ENCODE measurements around the gene ETV1.

ETV1 gene

DNA sequence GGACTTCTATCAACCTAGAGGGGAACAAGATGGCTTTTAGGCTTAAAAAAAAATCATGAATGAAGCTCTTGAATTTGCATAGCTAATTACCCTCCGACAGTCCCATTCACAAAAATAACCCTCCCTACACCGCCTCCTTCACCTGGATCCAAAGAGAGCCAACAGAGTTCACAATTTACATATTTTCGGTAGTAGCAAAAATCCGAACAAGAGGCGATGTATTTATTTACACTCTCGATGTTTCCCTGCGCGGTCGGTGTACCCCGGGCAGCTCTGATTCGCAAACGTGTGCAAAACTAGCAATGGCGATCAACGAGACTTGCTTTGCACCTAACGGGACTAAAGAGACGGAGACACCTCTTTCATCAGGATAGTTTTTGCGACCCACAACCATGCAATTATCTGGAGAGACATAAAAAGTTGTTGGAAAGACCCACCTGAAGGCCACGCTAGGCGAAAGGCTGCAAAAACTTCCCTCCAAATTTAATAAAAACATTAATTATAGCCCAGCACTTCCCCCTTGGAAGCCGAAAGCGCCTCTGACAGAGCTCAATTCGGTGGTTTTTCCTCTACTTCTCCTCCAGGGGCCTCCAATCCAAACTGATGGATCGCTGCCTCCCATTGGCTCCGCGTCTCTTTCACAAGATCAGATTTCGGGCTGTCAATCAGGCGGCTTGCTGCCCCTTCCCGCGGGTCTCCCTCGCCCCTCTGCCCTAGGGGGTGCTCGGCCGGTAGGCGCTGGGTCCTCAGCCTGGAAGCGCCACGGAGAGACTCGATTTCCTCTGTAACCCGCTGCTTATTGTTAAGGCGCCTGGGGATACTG, at the start of gene ETV1:
TSS of gene ETV1 (minus strand) at position 541 of the 823 bp plus-strand sequence. CDS start 614 bp downstream, outside the sequence.
- DNase-seq: peak; percentile 35

- DNase-seq: no peak
Measured at GRCh38 chr7:14024406-14024805, 34.9 kb upstream of the ETV1 start.

DNA sequence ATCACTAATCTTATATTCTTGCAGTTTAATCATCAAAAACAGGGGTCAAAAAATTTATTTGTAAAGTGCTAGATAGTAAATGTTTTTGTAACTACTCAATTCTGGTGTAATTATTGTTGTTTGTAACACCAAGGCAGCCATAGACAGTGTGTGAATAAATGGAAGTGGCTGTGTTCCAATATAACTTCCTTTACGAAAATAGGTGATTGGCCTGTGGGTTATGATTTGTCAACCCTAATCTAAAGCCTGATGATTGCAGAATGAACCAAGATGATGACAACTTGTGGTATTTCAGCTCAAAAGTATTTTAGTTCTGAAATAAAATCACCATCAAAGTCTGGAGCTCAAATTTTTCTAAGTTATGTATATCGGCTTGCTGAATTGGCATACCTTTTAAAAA, 34.4 kb upstream of the ETV1 start:
- DNase-seq: no peak

DNA sequence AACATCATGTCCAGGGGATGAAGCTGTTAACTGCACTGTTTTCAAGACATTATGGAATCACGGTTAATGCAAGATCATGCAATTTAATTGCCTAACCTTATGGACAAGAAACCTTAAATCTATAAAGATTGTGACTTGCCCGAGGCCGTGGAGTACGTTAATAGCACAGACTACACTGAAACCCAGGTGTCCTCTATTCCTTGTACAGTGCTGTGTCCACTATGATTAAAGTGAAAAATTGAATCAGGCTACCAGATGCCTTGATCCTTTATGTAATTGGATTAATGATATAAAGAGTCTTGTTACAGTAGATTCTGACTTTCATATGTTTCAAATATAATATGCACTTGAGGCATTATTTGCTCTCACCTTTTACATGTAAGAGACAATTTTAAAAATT, 33.9 kb upstream of the ETV1 start:
- no peak for DNase-seq

DNA sequence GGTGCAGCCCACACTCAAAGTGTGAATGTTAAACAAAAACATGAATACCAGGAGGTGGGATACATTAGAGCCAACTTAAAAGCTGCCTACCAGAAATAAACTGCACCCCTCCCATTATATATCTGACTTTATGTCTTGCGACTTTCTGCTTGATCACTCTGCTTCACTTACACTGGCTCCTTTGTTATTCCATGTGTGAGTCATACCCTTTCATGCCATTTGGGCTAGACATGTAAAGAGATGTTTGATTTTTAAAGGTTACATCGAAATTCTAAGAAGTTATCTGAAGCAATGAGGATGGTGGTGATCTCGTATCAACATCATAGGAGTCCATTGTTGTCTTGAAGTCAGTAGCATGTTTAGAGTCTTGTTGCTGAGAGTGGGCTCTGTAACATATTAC, 31.6 kb upstream of the ETV1 start:
- no peak for DNase-seq

DNA sequence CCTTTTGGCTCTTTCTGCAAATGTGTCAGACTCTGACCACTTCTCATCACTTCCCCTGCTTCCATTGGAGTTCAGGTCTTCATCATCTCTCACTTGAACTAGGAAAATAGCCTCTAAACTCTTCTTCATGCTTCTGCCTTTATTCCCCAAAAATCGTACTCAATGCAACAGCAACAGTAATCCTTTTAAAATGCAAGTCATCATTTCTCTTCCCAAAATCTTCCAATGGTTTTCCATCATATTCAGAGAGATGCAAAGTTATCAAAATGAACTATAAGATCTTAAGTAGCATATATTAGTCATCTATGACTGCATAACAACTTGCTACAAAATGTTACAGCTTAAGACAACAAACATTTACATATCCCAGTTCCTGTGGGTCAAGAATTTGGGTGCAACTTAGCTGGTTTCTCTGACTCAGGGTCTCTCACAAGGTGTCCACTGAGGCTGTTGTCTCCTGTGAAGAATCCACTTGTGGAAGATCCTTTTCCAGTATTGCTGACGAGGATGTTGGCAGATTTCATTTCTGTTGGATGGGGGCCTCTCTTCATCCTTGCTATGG, 31.0 kb upstream of the ETV1 start:
- no peak for DNase-seq

DNA sequence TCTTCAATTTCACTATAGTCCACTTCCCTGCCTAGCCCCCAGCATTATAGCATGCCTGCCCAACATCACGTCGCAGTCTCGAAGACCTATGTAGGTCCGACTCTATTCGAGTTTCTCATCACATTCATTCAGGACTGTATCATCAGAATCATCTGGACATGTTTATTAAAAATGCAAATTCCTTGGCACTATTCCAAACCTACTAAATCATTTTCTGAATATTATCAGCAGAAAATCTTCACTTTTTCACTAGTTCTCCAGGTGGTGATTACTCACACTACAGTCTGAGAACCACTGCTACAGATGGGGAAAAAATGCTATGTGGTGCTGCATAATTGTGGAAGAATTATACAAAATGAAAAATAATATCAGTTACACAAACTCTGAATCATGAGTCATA, 29.3 kb upstream of the ETV1 start:
- no peak for DNase-seq

DNA sequence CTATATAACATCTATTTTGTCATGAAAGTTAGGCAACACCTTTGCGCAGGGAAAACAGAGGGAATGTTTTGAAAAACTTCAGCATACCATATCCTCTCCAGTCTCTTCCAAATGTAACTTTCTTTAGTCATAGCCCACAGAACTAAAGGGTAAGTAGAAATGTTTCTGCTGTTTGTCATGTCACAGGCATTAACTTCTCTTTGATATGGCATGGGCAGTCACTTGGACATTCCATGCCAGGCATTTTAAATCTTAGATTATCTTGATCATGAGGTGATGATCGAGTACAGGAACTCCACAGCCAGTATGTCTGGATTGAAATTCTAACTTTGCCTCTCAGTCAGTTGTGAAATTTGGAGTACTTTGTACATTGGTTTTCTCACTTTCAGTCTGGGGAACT, 27.5 kb upstream of the ETV1 start:
- DNase-seq: no peak

- no peak for DNase-seq
Measured at GRCh38 chr7:14013898-14014297, 24.4 kb upstream of the ETV1 start.

- no peak for DNase-seq
Measured at GRCh38 chr7:14009453-14010418, 20.3 kb upstream of the ETV1 start.

DNA sequence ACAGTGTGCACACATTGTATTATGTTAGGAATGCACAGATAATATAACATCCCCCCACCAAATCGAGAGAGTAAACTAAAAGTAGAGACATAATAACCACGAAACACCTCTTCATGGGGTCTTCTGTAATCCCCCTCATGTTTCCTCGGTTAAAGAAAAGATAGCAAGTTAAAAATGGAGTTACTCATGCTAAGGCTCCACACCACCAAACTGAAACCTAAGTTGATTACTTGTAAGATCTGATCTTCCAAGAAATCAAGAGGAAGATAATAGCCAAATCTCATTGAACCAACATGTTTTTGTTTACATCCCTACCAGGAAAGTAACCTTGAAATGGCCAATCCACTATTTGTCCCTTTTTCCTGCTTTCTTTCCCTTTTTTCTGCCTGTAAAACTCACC, 11.7 kb upstream of the ETV1 start:
- no peak for DNase-seq

- no peak for DNase-seq
Measured at GRCh38 chr7:14000247-14000646, 10.8 kb upstream of the ETV1 start.

DNA sequence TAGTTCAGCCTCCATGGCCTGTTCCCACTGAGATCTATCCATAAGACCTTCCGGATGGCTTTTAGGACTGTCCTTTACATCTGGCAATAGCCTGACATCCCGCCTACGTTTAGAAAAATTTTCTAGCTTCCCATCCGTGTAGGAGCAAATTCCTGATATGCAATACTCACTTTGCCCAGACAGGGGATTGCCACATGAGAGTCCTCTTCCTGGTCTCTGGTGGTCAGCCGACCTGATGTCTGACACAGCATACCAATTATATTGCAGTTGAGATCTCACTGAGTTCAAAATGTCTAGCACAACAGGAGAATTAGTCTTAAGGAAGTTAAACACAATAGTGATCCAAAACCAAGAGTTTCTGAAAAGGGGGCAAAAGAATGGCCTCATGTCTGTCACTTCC, 9.4 kb upstream of the ETV1 start:
- no peak for DNase-seq

DNA sequence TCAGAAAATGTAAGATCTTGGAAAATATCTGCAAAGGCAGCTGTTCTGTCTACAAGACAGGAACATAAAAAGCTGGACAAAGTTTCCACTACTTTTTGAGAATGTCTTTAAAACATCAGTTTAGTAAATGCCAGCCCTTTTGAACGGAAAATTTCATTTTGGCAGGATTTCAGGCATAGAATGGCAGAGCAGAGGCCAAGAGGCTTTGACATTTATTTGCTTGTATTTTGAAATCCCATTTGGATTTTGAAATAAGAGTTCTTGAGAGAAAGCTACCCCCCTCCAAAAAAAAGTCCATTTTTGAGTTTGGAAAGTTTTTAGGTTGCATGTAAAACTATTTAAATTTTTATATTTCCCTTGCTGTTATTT, 3.1 kb upstream of the ETV1 start:
- no peak for DNase-seq

GRCh38 chr7:13991791-13992595, 2.5 kb upstream of the ETV1 start:
- no peak for DNase-seq

DNA sequence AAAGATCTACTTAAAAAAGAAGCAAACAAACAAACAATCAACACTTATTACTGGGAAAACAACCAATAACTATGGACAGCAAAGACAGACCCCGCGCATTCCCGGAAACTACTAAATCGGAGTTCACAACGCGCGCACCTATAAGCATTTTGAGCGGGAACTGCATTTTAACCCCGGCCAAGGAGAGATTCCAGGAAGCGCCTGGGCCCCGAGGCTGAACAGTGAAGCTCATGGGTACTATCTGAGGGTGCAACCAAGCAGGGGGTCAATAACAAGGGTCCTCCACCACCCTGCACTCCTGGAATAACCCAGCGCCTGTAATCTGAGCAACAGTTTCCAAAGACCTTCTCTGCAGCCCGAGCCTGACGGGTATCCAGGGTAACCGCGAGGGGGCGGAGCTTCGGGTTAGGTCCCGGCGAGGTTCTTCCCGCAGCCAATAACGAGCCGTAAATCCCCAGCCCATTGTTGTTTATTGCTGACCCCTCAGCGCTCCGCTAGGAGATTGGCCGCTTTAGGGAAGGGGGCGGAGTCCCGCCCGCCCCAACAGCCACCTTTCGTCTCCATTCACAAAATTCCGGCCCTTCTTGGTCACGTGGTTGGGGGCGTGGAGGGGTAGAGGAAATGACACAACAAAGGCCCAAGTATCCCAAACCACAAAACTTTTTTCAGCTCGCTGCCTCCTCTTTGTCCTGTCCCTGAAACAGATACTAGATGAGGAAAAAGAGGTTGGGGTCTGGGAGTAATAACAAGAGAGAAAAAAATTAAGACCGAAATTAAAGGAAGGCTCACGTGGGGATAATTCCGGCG, 1.7 kb upstream of the ETV1 start:
- DNase-seq: peak; percentile 94

- peak; percentile 65 for DNase-seq
Measured at GRCh38 chr7:13990319-13990983, 985 bp upstream of the ETV1 start.

DNA sequence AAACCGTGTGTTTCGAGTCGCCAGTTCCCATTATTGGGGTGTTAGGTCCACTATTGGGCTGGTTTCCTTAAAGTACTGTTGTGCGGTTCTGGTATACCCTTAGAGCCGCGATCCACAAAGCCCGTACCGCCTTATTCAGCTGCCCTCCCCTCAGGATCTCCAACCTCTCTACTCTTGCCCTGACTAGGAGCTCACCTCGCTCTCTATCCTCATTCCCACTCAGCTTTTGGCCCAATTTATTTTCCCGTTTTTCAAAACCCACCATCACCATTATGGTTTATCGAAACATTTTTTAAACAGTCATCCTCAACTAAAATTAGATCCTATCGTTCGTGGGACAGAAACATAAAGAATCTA, 461 bp upstream of the ETV1 start:
- peak; percentile 21 for DNase-seq

DNA sequence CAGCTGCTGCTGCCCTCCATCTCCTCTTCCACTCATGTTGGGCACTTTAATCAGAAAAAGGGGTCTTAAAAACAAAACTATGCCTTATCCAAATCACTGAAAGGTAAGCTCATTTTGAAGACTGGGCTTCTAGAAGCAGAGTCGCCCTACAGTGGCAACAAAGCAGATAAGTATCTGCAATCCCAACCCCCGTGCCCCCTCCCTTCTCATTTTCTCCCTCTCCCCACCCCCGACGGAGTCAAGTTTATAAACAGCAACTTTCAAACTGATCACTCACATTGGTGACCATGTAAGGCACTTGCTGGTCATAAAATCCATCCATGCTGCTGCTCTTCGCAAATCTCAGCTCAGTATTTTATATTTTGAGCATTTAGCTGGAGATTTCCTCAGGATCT, 738 bp downstream of the ETV1 start:
- DNase-seq: no peak

GRCh38 chr7:13988065-13988464, 1.4 kb downstream of the ETV1 start:
- no peak for DNase-seq

- DNase-seq: no peak
Measured at GRCh38 chr7:13987395-13987794, 2.1 kb downstream of the ETV1 start.
